Lower leg skin (tissue), 4 donors: Measurements from ENCODE around the gene GALNT14. TPM values are rescaled to one million over a fixed set of nuclear protein-coding genes. Genes with fewer than 3 reads are reported as not detected.

Source experiments
- DNase-seq, 2 donors: peaks; one replicate each; pipeline ENCODE4 v3.0.0-alpha.2; 2019; ENCODE audit warnings: low spot score in 2 of 2
- H3K4me3 ChIP-seq: fragments of 200-600 bp; sonication (generic); 2 replicates; pipeline ENCODE4 v1.5.1; 2017; ENCODE audit warnings: mild to moderate bottlenecking, low read depth; ENCODE audit not compliant: poor library complexity, severe bottlenecking
- CTCF ChIP-seq, 3 donors: fragments of 450-650 bp; IDR thresholded peaks; one replicate each; pipeline ENCODE4 v1.5.1; 2016; ENCODE audit warnings: antibody characterized with exemption in 3 of 3, mild to moderate bottlenecking in 3 of 3, moderate library complexity in 2 of 3
- POLR2A ChIP-seq, 2 donors: fragments of 450-650 bp; IDR thresholded peaks; one replicate each; pipeline ENCODE4 v1.6.1; 2016 to 2017; ENCODE audit warnings: antibody characterized with exemption in 2 of 2, mild to moderate bottlenecking in 1 of 2, moderate library complexity in 1 of 2
- WGBS, 2 donors: methylation state at CpG; one replicate each; pipeline ENCODE4 v1.1.5; 2018; 5-methylcytosine and 5-hydroxymethylcytosine counted together
- intact Hi-C: fragments of 100-400 bp; cut with DNase I; formaldehyde crosslinking; loops from one replicate; pipeline ENCODE4 v1.15.0; 2023; ENCODE audit warnings: low total_unique reads
- total RNA-seq, 4 donors: library from RNA; depleted of rRNA; stranded (reverse); fragments of >200 nt; gene quantifications; one replicate each; pipeline ENCODE4 v1.1.0, GENCODE V29; 2016

GALNT14 gene
- total RNA-seq, 4 donors from 2014 or later = 2.5 to 6.2 (median 4.0) TPM

- peak in 1 of 2 donors; percentile 29 for DNase-seq
- TF ChIP-seq CTCF (IDR thresholded peaks at IDR 0.05) (no peak), POLR2A (IDR thresholded peaks at IDR 0.05) (no peak)
- WGBS, 2 donors = 0 to 1% methylated on average over 4 of the region's 4 CpGs
- no peak overlapping the region for H3K4me3 ChIP-seq
- intact Hi-C loops = no loop called here
Observed at GRCh38 chr2:31170071-31170698, 31.9 kb upstream of the GALNT14 start.

- WGBS, 2 donors = 88 to 91% methylated on average over 5 to 6 of the region's 6 CpGs
Observed at GRCh38 chr2:31168291-31168690, 30.1 kb upstream of the GALNT14 start.

GRCh38 chr2:31166925-31167324 is 28.7 kb upstream of the GALNT14 start:
- intact Hi-C loops = no loop called here
- WGBS, 2 donors = 59 to 79% methylated on average over 1 of the region's 1 CpG
- no peak overlapping the region for H3K4me3 ChIP-seq
- TF ChIP-seq POLR2A (IDR thresholded peaks at IDR 0.05) (no peak), CTCF (IDR thresholded peaks at IDR 0.05) (no peak)
- no peak for DNase-seq

More at GRCh38 chr2:31168291-31168690, 30.1 kb upstream of the GALNT14 start:
- intact Hi-C loops = no loop called here
- no peak for DNase-seq
- no peak overlapping the region for H3K4me3 ChIP-seq
- TF ChIP-seq CTCF (IDR thresholded peaks at IDR 0.05) (no peak), POLR2A (IDR thresholded peaks at IDR 0.05) (no peak)

GRCh38 chr2:31163011-31163539 is 24.8 kb upstream of the GALNT14 start:
- no peak for TF ChIP-seq CTCF (IDR thresholded peaks at IDR 0.05)
- no peak for TF ChIP-seq POLR2A (IDR thresholded peaks at IDR 0.05)
- 81 to 83% methylated on average over 6 of the region's 6 CpGs for WGBS, 2 donors
- intact Hi-C loops = no loop called here
- DNase-seq = no peak
- H3K4me3 ChIP-seq = no peak overlapping the region

- 83 to 86% methylated on average over 6 of the region's 6 CpGs for WGBS, 2 donors
- H3K4me3 ChIP-seq = no peak overlapping the region
- no peak for DNase-seq
- TF ChIP-seq CTCF (IDR thresholded peaks at IDR 0.05) = no peak
- no peak for TF ChIP-seq POLR2A (IDR thresholded peaks at IDR 0.05)
- intact Hi-C loops = no loop called here
Observed at GRCh38 chr2:31161637-31162036, 23.4 kb upstream of the GALNT14 start.

- TF ChIP-seq CTCF (IDR thresholded peaks at IDR 0.05) = no peak
- TF ChIP-seq POLR2A (IDR thresholded peaks at IDR 0.05) = no peak
- no peak overlapping the region for H3K4me3 ChIP-seq
- peak in 1 of 2 donors; percentile 25 for DNase-seq
- WGBS, 2 donors = 72 to 82% methylated on average over 6 of the region's 6 CpGs
- intact Hi-C loops = no loop called here
Observed at GRCh38 chr2:31151501-31151900, 13.3 kb upstream of the GALNT14 start.
